K562 (cell line): ENCODE measurements around the gene AZU1. TPM values are rescaled to one million over a fixed set of nuclear protein-coding genes. Genes with fewer than 3 reads are reported as not detected.

Source experiments
- ATAC-seq: fragments of 200-7000 bp; cut with Tn5 transposase; 3 replicates; pipeline ENCODE4 v1.9.1; 2020; ENCODE audit warnings: moderate library complexity
- BruUV-seq: library from RNA; stranded (reverse); fragments of 400-500 nt; replicated peaks from 2 replicates; lab custom pipeline; 2021; lab: Mats Ljungman, UMichigan
- CTCF ChIA-PET: fragments of 300-600 bp; formaldehyde crosslinking; extraction: SDS; loops from one replicate; lab custom pipeline; 2021; ENCODE audit warnings: low intra/inter-chr PET ratio; lab: Yijun Ruan, JAX
- POLR2A ChIA-PET: fragments of 300-600, 350-650 bp; sonication (Branson Sonifier 250); formaldehyde crosslinking; extraction: SDS; loops from one replicate; lab custom pipeline; 2021; ENCODE audit warnings: antibody characterized with exemption, inconsistent platforms; lab: Yijun Ruan, JAX
- DNase-seq, 4 experiments: peaks; one replicate each; pipeline versions ENCODE4 v3.0.0 to v3.0.0-alpha.2; 2011 to 2018; ENCODE audit warnings: low spot score in 3 of 4, mixed read lengths in 3 of 4; ENCODE audit errors: extremely low read depth in 1 of 4
- FAIRE-seq: peaks from 2 replicates; lab custom pipeline; 2011; peaks lifted over from hg19 to GRCh38; lab: Jason Lieb, UNC
- H2AFZ ChIP-seq: 2 replicates; pipeline ENCODE4 v1.6.0; 2011; ENCODE audit warnings: low read depth, low read length, control low read depth, inconsistent platforms
- H3K27ac ChIP-seq: fragments of 200-600 bp; 3 replicates; pipeline ENCODE4 v1.8.0; 2011; ENCODE audit warnings: low read depth, mild to moderate bottlenecking, control low read depth, inconsistent platforms, low read length, moderate library complexity, mixed read lengths; ENCODE audit errors: extremely low read depth
- H3K27me3 ChIP-seq, 2 experiments: fragments of 300-600 bp in 1 of 2; 2 replicates in 1 of 2; 3 replicates in 1 of 2; pipeline versions ENCODE4 v1.6.0 to v1.8.0; 2011; ENCODE audit warnings: inconsistent platforms in 2 of 2, low read length in 2 of 2, mild to moderate bottlenecking in 1 of 2, mixed read lengths in 1 of 2, moderate library complexity in 1 of 2; ENCODE audit not compliant: control insufficient read depth in 2 of 2, insufficient read depth in 2 of 2
- H3K36me3 ChIP-seq: fragments of 300-600 bp; 3 replicates; pipeline ENCODE4 v1.8.0; 2011; ENCODE audit warnings: mild to moderate bottlenecking, low read length, inconsistent platforms; ENCODE audit not compliant: control insufficient read depth, insufficient read depth
- H3K4me1 ChIP-seq, 2 experiments: fragments of 200-600 bp in 1 of 2; replicated peaks in 1 of 2; 2 replicates in 1 of 2; 3 replicates in 1 of 2; pipeline versions ENCODE4 v1.5.1 to v1.8.0; 2011; ENCODE audit warnings: inconsistent platforms in 2 of 2, low read length in 2 of 2, mild to moderate bottlenecking in 1 of 2, mixed read lengths in 1 of 2, moderate library complexity in 1 of 2; ENCODE audit not compliant: control insufficient read depth in 2 of 2, insufficient read depth in 2 of 2
- H3K4me2 ChIP-seq: 2 replicates; pipeline ENCODE4 v1.6.1; 2011; ENCODE audit warnings: low read length, control low read depth, inconsistent platforms, mixed read lengths; ENCODE audit not compliant: insufficient read depth
- H3K4me3 ChIP-seq: fragments of 200-600 bp; sonication (generic), shearing (Covaris generic); 2 replicates; pipeline ENCODE4 v1.5.1; 2016; ENCODE audit warnings: control low read depth, inconsistent platforms
- H3K79me2 ChIP-seq: fragments of 200-600 bp; 3 replicates; pipeline ENCODE4 v1.8.0; 2011; ENCODE audit warnings: low read length, inconsistent platforms; ENCODE audit not compliant: control insufficient read depth, insufficient read depth
- H3K9ac ChIP-seq, 2 experiments: 2 replicates each; pipeline versions ENCODE4 v1.6.0 to v1.6.1; 2011; ENCODE audit warnings: low read depth in 2 of 2, low read length in 2 of 2, control low read depth in 1 of 2, inconsistent platforms in 1 of 2, mild to moderate bottlenecking in 1 of 2, mixed read lengths in 1 of 2; ENCODE audit not compliant: insufficient read depth in 1 of 2
- H3K9me1 ChIP-seq: one replicate; pipeline ENCODE4 v1.6.0; 2011; ENCODE audit warnings: inconsistent platforms, mild to moderate bottlenecking, low read length, moderate library complexity; ENCODE audit not compliant: control insufficient read depth, insufficient read depth
- H3K9me3 ChIP-seq: replicated peaks from 2 replicates; pipeline ENCODE4 v1.5.1; 2011; ENCODE audit warnings: low read depth, low read length, inconsistent platforms; ENCODE audit not compliant: control insufficient read depth, insufficient read depth
- H4K20me1 ChIP-seq: replicated peaks from 2 replicates; pipeline ENCODE4 v1.6.1; 2011; ENCODE audit warnings: low read length, inconsistent platforms, mixed read lengths; ENCODE audit not compliant: control insufficient read depth, insufficient read depth
- ATF6 ChIP-seq: sonication (generic); formaldehyde crosslinking; IDR thresholded peaks from 2 replicates; pipeline ENCODE4 v1.4.0; 2020; ENCODE audit warnings: mild to moderate bottlenecking, missing genetic modification reagents
- CCNT2 ChIP-seq: IDR thresholded peaks from 2 replicates; pipeline ENCODE4 v1.6.1; 2011; ENCODE audit warnings: borderline replicate concordance, low read depth, mild to moderate bottlenecking, moderate library complexity, mixed read lengths, low read length; ENCODE audit not compliant: insufficient read length; ENCODE audit errors: extremely low read depth
- HINFP ChIP-seq: fragments of 450-650 bp; conservative IDR thresholded peaks from 2 replicates; pipeline ENCODE4 v1.6.1; 2016; ENCODE audit warnings: missing genetic modification characterization, low read depth, mild to moderate bottlenecking, control low read depth, missing compliant biosample characterization
- KLF1 ChIP-seq: fragments of 450-650 bp; IDR thresholded peaks from 2 replicates; pipeline ENCODE4 v1.6.1; 2016; ENCODE audit warnings: missing genetic modification characterization, missing compliant biosample characterization
- MTA1 ChIP-seq: fragments of 450-650 bp; IDR thresholded peaks from 2 replicates; pipeline ENCODE4 v1.6.1; 2017; ENCODE audit warnings: borderline replicate concordance
- MYNN ChIP-seq, 2 experiments: sonication (generic); formaldehyde crosslinking in 1 of 2; IDR thresholded peaks; 2 replicates each; pipeline versions ENCODE4 v1.5.0 to v1.6.1; 2016 to 2020; ENCODE audit warnings: antibody characterized with exemption in 1 of 2, missing genetic modification reagents in 1 of 2
- POLR2AphosphoS2 ChIP-seq: IDR thresholded peaks from 2 replicates; pipeline ENCODE4 v1.6.1; 2012; ENCODE audit warnings: low read length, improper control_type of control experiment
- POLR2G ChIP-seq: fragments of 200-400 bp; formaldehyde crosslinking; IDR thresholded peaks from 2 replicates; pipeline ENCODE4 v1.6.1; 2017; ENCODE audit warnings: low read depth, mild to moderate bottlenecking, antibody characterized with exemption, low read length, moderate library complexity
- RBFOX2 ChIP-seq: fragments of 200-400 bp; formaldehyde crosslinking; IDR thresholded peaks from 2 replicates; pipeline ENCODE4 v1.6.1; 2017; ENCODE audit warnings: low read depth, mild to moderate bottlenecking, low read length, moderate library complexity
- RBM22 ChIP-seq: fragments of 200-400 bp; formaldehyde crosslinking; IDR thresholded peaks from 2 replicates; pipeline ENCODE4 v1.6.1; 2018; ENCODE audit warnings: low read length, low read depth; ENCODE audit not compliant: poor library complexity, severe bottlenecking
- SUPT5H ChIP-seq: fragments of 450-650 bp; IDR thresholded peaks from 2 replicates; pipeline ENCODE4 v1.6.1; 2016
- TFE3 ChIP-seq: fragments of 450-650 bp; formaldehyde crosslinking; IDR thresholded peaks from 2 replicates; pipeline ENCODE4 v1.4.0; 2020; ENCODE audit warnings: mild to moderate bottlenecking, mixed read lengths
- ZNF561 ChIP-seq: fragments of 450-650 bp; formaldehyde crosslinking; conservative IDR thresholded peaks from 2 replicates; pipeline ENCODE4 v1.4.0; 2020; ENCODE audit warnings: mild to moderate bottlenecking, moderate library complexity
- WGBS: fragments of 100-300 bp; shearing (Covaris generic); methylation state at CpG from one replicate; pipeline ENCODE4 v1.1.6; 2016; ENCODE audit warnings: low coverage, mixed read lengths; ENCODE audit not compliant: insufficient coverage; ENCODE audit errors: missing lambda C conversion rate; 5-methylcytosine and 5-hydroxymethylcytosine counted together
- in situ Hi-C: fragments of 300-500 bp; cut with MboI; formaldehyde crosslinking; loops from 4 replicates; pipeline ENCODE4 v1.15.0; 2018; ENCODE audit warnings: inconsistent platforms, mixed read lengths
- intact Hi-C: fragments of 100-400 bp; cut with micrococcal nuclease; formaldehyde crosslinking; loops from 2 replicates; pipeline ENCODE4 v1.14.2; 2022
- polyA plus RNA-seq, 8 experiments: library from polyadenylated mRNA; depleted of rRNA in 4 of 8; stranded (reverse) in 5 of 8; unstranded in 3 of 8; fragments of >200 nt; fragmentation: Nextera tagmentation in 2 of 8; fragmentation: Illumina TruSeq in 1 of 8; extraction: Ambion mirVana in 2 of 8; extraction: Trizol in 1 of 8; gene quantifications; 2 replicates each; pipeline versions ENCODE4 v1.2.1 to v1.2.3, GENCODE V29; 2011 to 2014; ENCODE audit warnings: inconsistent platforms in 1 of 8, missing spikeins in 1 of 8
- total RNA-seq, 7 experiments: library from RNA; depleted of rRNA in 6 of 7; stranded (reverse); fragments of >200 nt in 6 of 7; fragmentation: Illumina TruSeq in 2 of 7; extraction: Trizol in 2 of 7; gene quantifications; 2 replicates each; pipeline versions ENCODE4 v1.2.1 to v1.2.3, GENCODE V29; 2011 to 2021; ENCODE audit warnings: low replicate concordance in 1 of 7
- TF ChIP-seq, protein P1 (sequence below): sonication (generic); formaldehyde crosslinking; IDR thresholded peaks from 2 replicates; pipeline ENCODE4 v1.8.1; 2023; ENCODE audit warnings: mild to moderate bottlenecking, missing genetic modification reagents

AZU1 gene
- total and polyA plus RNA-seq, 9 of the 15 experiments (the other 6 are each of a cell fraction or from before 2014, with no cell fraction given) = 0.29 to 1.9 (median 0.59) TPM; not detected in 3

DNA sequence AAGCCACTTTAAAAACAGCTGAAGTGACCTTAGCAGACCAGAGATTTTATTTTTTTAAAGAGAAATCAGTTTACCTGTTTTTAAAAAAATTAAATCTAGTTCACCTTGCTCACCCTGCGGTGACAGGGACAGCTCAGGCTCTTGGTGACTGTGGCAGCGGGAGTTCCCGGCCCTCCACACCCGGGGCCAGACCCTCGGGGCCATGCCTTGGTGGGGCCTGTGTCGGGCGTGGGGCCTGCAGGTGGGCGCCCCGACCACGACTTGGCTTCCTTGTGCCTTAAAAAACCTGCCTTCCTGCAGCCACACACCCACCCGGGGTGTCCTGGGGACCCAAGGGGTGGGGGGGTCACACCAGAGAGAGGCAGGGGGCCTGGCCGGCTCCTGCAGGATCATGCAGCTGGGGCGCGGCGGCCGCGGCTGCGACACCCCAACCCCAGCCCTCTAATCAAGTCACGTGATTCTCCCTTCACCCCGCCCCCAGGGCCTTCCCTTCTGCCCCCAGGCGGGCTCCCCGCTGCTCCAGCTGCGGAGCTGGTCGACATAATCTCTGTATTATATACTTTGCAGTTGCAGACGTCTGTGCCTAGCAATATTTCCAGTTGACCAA, 16.7 kb upstream of the AZU1 start:
- no peak overlapping the region for H3K4me2 ChIP-seq
- H3K4me1 ChIP-seq = peaks cover 0 to 44% of the 10 kb centered on the region in 2 experiments; a peak in 2 of 5 replicates
- no peaks in the 10 kb centered on the region for H3K9me1 ChIP-seq
- no peak overlapping the region for H2AFZ ChIP-seq
- POLR2A ChIA-PET = interaction anchor here (1.2 to 3.0 kb wide), 3 partner anchors 8 to 12 kb away, joined by 3 to 20 read pairs (median 8); no protein-coding TSS in a partner anchor
- BruUV-seq = no TSS peak
- FAIRE-seq (no peak), ATAC-seq (peak; percentile 9; the same call in 2 of the 3 replicates), DNase-seq (peak in 2 of 4 experiments; percentile 36 to 40)
- no peak overlapping the region for H3K4me3 ChIP-seq
- WGBS = 96% methylated on average over 14 of the region's 25 CpGs
- CTCF ChIA-PET = no interaction called here
- no peaks in the 10 kb centered on the region for H4K20me1 ChIP-seq
- H3K79me2 ChIP-seq = peaks cover 31% of the 10 kb centered on the region
- in situ Hi-C loops = no loop called here
- H3K36me3 ChIP-seq = peaks cover 92% of the 10 kb centered on the region
- peaks cover 3% of the 10 kb centered on the region for H3K9me3 ChIP-seq
- no peak overlapping the region for H3K9ac ChIP-seq
- intact Hi-C loops = no loop called here
- H3K27ac ChIP-seq = no peak overlapping the region
- no peaks in the 10 kb centered on the region for H3K27me3 ChIP-seq
- TF ChIP-seq HINFP (tag) = no peak
- TF ChIP-seq ATF6 = no peak
- peak; percentile 65 for TF ChIP-seq POLR2G
- peak; percentile 36; the same call in 1 of the 2 replicates for TF ChIP-seq POLR2AphosphoS2
- TF ChIP-seq MYNN (IDR thresholded peaks at IDR 0.05) = 0 out of 2 replicates have a peak, but pooled peaks have one; percentile 6
- TF ChIP-seq MYNN (CRISPR knock-in tag; IDR thresholded peaks at IDR 0.05) = no peak
- TF ChIP-seq RBFOX2 = peak; percentile 64
- peak; percentile 40 for TF ChIP-seq CCNT2
- peak; percentile 56; the same call in 1 of the 2 replicates for TF ChIP-seq SUPT5H
- TF ChIP-seq KLF1 (tag) = no peak
- TF ChIP-seq, protein P1, sequence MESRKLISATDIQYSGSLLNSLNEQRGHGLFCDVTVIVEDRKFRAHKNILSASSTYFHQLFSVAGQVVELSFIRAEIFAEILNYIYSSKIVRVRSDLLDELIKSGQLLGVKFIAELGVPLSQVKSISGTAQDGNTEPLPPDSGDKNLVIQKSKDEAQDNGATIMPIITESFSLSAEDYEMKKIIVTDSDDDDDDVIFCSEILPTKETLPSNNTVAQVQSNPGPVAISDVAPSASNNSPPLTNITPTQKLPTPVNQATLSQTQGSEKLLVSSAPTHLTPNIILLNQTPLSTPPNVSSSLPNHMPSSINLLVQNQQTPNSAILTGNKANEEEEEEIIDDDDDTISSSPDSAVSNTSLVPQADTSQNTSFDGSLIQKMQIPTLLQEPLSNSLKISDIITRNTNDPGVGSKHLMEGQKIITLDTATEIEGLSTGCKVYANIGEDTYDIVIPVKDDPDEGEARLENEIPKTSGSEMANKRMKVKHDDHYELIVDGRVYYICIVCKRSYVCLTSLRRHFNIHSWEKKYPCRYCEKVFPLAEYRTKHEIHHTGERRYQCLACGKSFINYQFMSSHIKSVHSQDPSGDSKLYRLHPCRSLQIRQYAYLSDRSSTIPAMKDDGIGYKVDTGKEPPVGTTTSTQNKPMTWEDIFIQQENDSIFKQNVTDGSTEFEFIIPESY (CRISPR knock-in tag) = peak; percentile 73; the same call in 1 of the 2 replicates
- TF ChIP-seq ZNF561 (CRISPR knock-in tag) = no peak
- TF ChIP-seq RBM22 = peak; percentile 76
- TF ChIP-seq MTA1 = no peak
- peak; percentile 27 for TF ChIP-seq TFE3 (CRISPR knock-in tag)
